Measurements from ENCODE around the gene AP4E1. TPM values are rescaled to one million over a fixed set of nuclear protein-coding genes. Genes with fewer than 3 reads are reported as not detected.

Gene AP4E1
- total RNA-seq, 4 donors from 2014 or later, result 9.9 to 13.2 (median 10.6) TPM

GRCh38 chr15:51038974-51039319, 130.5 kb downstream of the AP4E1 start:
- H3K36me3 ChIP-seq, result no peaks in the 10 kb centered on the region
- H3K9me3 ChIP-seq, result no peaks in the 10 kb centered on the region
- DNase-seq (ENCODE audit: extremely low spot score), result peak; percentile 29
- intact Hi-C loops (cut with DNase I), result no loop called here
- TF ChIP-seq CTCF (IDR thresholded peaks at IDR 0.05) (no peak), POLR2A (IDR thresholded peaks at IDR 0.05; ENCODE audit: low read depth) (no peak), POLR2AphosphoS5 (IDR thresholded peaks at IDR 0.05) (no peak), EP300 (IDR thresholded peaks at IDR 0.05) (no peak)
- no peak overlapping the region for H3K4me3 ChIP-seq
- no CpG with 5 or more reads among the region's 2 CpGs for WGBS
- peaks cover 0 to 5% (median under 1%) of the 10 kb centered on the region in 4 donors for H3K4me1 ChIP-seq
- H3K27me3 ChIP-seq, result no peaks in the 10 kb centered on the region
- no peak overlapping the region for H3K27ac ChIP-seq (replicated peaks in 1 of 4)

- WGBS, result 21% methylated on average over 4 of the region's 4 CpGs
- DNase-seq (ENCODE audit: extremely low spot score), result no peak
- H3K4me1 ChIP-seq, result peaks cover 2 to 47% (median 30%) of the 10 kb centered on the region in 4 donors
- no peak overlapping the region for H3K4me3 ChIP-seq
- no peak for TF ChIP-seq EP300 (IDR thresholded peaks at IDR 0.05)
- no peak for TF ChIP-seq POLR2A (IDR thresholded peaks at IDR 0.05; ENCODE audit: low read depth)
- TF ChIP-seq POLR2AphosphoS5 (IDR thresholded peaks at IDR 0.05), result no peak
- no peak for TF ChIP-seq CTCF (IDR thresholded peaks at IDR 0.05)
- intact Hi-C loops (cut with DNase I), result no loop called here
- peak overlapping the region in 3 of 4 donors; percentile 2 to 23 (median 9) for H3K27ac ChIP-seq (replicated peaks in 1 of 4)
- H3K9me3 ChIP-seq, result no peaks in the 10 kb centered on the region
- no peaks in the 10 kb centered on the region for H3K36me3 ChIP-seq
- H3K27me3 ChIP-seq, result no peaks in the 10 kb centered on the region
These were observed 135.7 kb downstream of the AP4E1 start for GRCh38 chr15:51044037-51044727.

- Histone ChIP-seq H3K4me1 (peaks cover 4 to 50% (median 31%) of the 10 kb centered on the region in 4 donors), H3K4me3 (no peak overlapping the region), H3K9me3 (no peaks in the 10 kb centered on the region), H3K36me3 (no peaks in the 10 kb centered on the region), H3K27me3 (no peaks in the 10 kb centered on the region), H3K27ac (replicated peaks in 1 of 4) (no peak overlapping the region)
- DNase-seq (ENCODE audit: extremely low spot score), result no peak
- intact Hi-C loops (cut with DNase I), result no loop called here
- WGBS, result 95% methylated on average over 2 of the region's 2 CpGs
- TF ChIP-seq CTCF (IDR thresholded peaks at IDR 0.05) (no peak), POLR2A (IDR thresholded peaks at IDR 0.05; ENCODE audit: low read depth) (no peak), POLR2AphosphoS5 (IDR thresholded peaks at IDR 0.05) (no peak), EP300 (IDR thresholded peaks at IDR 0.05) (no peak)
These were observed 137.5 kb downstream of the AP4E1 start for GRCh38 chr15:51046016-51046415.

GRCh38 chr15:51046799-51047449, 138.4 kb downstream of the AP4E1 start:
- TF ChIP-seq EP300 (IDR thresholded peaks at IDR 0.05), result no peak
- no peak for TF ChIP-seq POLR2AphosphoS5 (IDR thresholded peaks at IDR 0.05)
- no peak for TF ChIP-seq POLR2A (IDR thresholded peaks at IDR 0.05; ENCODE audit: low read depth)
- TF ChIP-seq CTCF (IDR thresholded peaks at IDR 0.05), result no peak
- Histone ChIP-seq H3K27ac (replicated peaks in 1 of 4) (no peak overlapping the region), H3K4me1 (peaks cover 10 to 57% (median 38%) of the 10 kb centered on the region in 4 donors), H3K27me3 (no peaks in the 10 kb centered on the region), H3K4me3 (no peak overlapping the region), H3K36me3 (no peaks in the 10 kb centered on the region), H3K9me3 (no peaks in the 10 kb centered on the region)
- intact Hi-C loops (cut with DNase I), result no loop called here
- WGBS, result 49% methylated on average over 3 of the region's 3 CpGs
- peak; percentile 90 for DNase-seq (ENCODE audit: extremely low spot score)

All from esophagus muscularis mucosa (tissue), 4 donors.